ENCODE measurements around the gene NSD1.
"Not testable (repeated sequence)": the region's sequence is repeated elsewhere in the genome, so short reads cannot be mapped to it uniquely, and the experiment has no call there.

NSD1 gene

GRCh38 chr5:177177847-177178437 lies 44.4 kb downstream of the NSD1 start:
- not testable (repeated sequence) for DNase-seq

- no peak for DNase-seq
Observed at GRCh38 chr5:177178733-177179304, 45.2 kb downstream of the NSD1 start.

- no peak for DNase-seq
Observed at GRCh38 chr5:177179431-177179830, 45.9 kb downstream of the NSD1 start.

GRCh38 chr5:177183142-177183541 lies 49.6 kb downstream of the NSD1 start:
- no peak for DNase-seq

- no peak for DNase-seq
Observed at GRCh38 chr5:177183766-177184360, 50.3 kb downstream of the NSD1 start.

GRCh38 chr5:177185993-177186392 lies 52.4 kb downstream of the NSD1 start:
- DNase-seq, result peak; percentile 6

- no peak for DNase-seq
Observed at GRCh38 chr5:177186645-177187044, 53.1 kb downstream of the NSD1 start.

GRCh38 chr5:177188775-177189174 lies 55.2 kb downstream of the NSD1 start:
- no peak for DNase-seq

GRCh38 chr5:177189416-177189815 lies 55.8 kb downstream of the NSD1 start:
- DNase-seq, result no peak

GRCh38 chr5:177189965-177190364 lies 56.4 kb downstream of the NSD1 start:
- no peak for DNase-seq

GRCh38 chr5:177194268-177194667 lies 60.7 kb downstream of the NSD1 start:
- no peak for DNase-seq

- no peak for DNase-seq
Observed at GRCh38 chr5:177195307-177195952, 61.9 kb downstream of the NSD1 start.

- no peak for DNase-seq
Observed at GRCh38 chr5:177198738-177199137, 65.2 kb downstream of the NSD1 start.

- no peak for DNase-seq
Observed at GRCh38 chr5:177204281-177204680, 70.7 kb downstream of the NSD1 start.

- no peak for DNase-seq
Observed at GRCh38 chr5:177209610-177210009, 76.0 kb downstream of the NSD1 start.

GRCh38 chr5:177212242-177212641 lies 78.7 kb downstream of the NSD1 start:
- no peak for DNase-seq

GRCh38 chr5:177220576-177220975 lies 87.0 kb downstream of the NSD1 start:
- no peak for DNase-seq

- no peak for DNase-seq
Observed at GRCh38 chr5:177222269-177222668, 88.7 kb downstream of the NSD1 start.

- no peak for DNase-seq
Observed at GRCh38 chr5:177225798-177226197, 92.2 kb downstream of the NSD1 start.

- DNase-seq, result no peak
Observed at GRCh38 chr5:177226860-177227259, 93.3 kb downstream of the NSD1 start.

- DNase-seq, result no peak
Observed at GRCh38 chr5:177228751-177229150, 95.2 kb downstream of the NSD1 start.

GRCh38 chr5:177230660-177231059 lies 97.1 kb downstream of the NSD1 start:
- no peak for DNase-seq

- no peak for DNase-seq
Observed at GRCh38 chr5:177231479-177232250, 98.1 kb downstream of the NSD1 start.
